Activated naive CD8-positive, alpha-beta T cell treated with anti-CD3 and anti-CD28 coated beads for 36 hours (primary cell): Measurements from ENCODE around the gene ARL8A. TPM values are rescaled to one million over a fixed set of nuclear protein-coding genes. Genes with fewer than 3 reads are reported as not detected.

ENCODE experiments used
- DNase-seq: peaks from one replicate; pipeline ENCODE4 v3.0.0; 2021
- H3K27ac Mint-ChIP-seq: one replicate; pipeline ENCODE4 v1.8.0; 2022; ENCODE audit warnings: mild to moderate bottlenecking, moderate library complexity, mixed read lengths
- H3K27me3 Mint-ChIP-seq: one replicate; pipeline ENCODE4 v1.8.0; 2022; ENCODE audit warnings: mild to moderate bottlenecking, mixed read lengths
- H3K36me3 Mint-ChIP-seq: one replicate; pipeline ENCODE4 v1.8.0; 2021; ENCODE audit warnings: mild to moderate bottlenecking, mixed read lengths
- H3K4me1 Mint-ChIP-seq: one replicate; pipeline ENCODE4 v1.8.0; 2021; ENCODE audit warnings: mixed read lengths
- H3K4me3 Mint-ChIP-seq: one replicate; pipeline ENCODE4 v1.8.0; 2022; ENCODE audit warnings: mild to moderate bottlenecking, moderate library complexity, mixed read lengths
- H3K9me3 Mint-ChIP-seq: one replicate; pipeline ENCODE4 v1.8.0; 2022; ENCODE audit warnings: mixed read lengths
- total RNA-seq, 2 experiments: library from RNA; stranded (reverse); gene quantifications; one replicate each; pipeline ENCODE4 v1.2.3, GENCODE V29; 2021

Gene ARL8A
- total RNA-seq, 2 experiments from 2014 or later: 23.4 to 27.8 TPM

- Mint-ChIP-seq H3K27me3 (no peaks in the 10 kb centered on the region), H3K36me3 (peaks cover 10% of the 10 kb centered on the region), H3K9me3 (no peaks in the 10 kb centered on the region), H3K27ac (peak overlapping the region; percentile 99), H3K4me3 (peak overlapping the region; percentile 79), H3K4me1 (peaks cover 61% of the 10 kb centered on the region)
- peak; percentile 75 for DNase-seq
Measured at GRCh38 chr1:202164271-202165037, 19.9 kb upstream of the ARL8A start.

- Mint-ChIP-seq H3K36me3 (peaks cover 19% of the 10 kb centered on the region), H3K27me3 (no peaks in the 10 kb centered on the region), H3K9me3 (no peaks in the 10 kb centered on the region), H3K4me1 (peaks cover 67% of the 10 kb centered on the region), H3K4me3 (peak overlapping the region; percentile 98), H3K27ac (peak overlapping the region; percentile 99)
- no peak for DNase-seq
Measured at GRCh38 chr1:202163281-202164270, 19.0 kb upstream of the ARL8A start.

DNA sequence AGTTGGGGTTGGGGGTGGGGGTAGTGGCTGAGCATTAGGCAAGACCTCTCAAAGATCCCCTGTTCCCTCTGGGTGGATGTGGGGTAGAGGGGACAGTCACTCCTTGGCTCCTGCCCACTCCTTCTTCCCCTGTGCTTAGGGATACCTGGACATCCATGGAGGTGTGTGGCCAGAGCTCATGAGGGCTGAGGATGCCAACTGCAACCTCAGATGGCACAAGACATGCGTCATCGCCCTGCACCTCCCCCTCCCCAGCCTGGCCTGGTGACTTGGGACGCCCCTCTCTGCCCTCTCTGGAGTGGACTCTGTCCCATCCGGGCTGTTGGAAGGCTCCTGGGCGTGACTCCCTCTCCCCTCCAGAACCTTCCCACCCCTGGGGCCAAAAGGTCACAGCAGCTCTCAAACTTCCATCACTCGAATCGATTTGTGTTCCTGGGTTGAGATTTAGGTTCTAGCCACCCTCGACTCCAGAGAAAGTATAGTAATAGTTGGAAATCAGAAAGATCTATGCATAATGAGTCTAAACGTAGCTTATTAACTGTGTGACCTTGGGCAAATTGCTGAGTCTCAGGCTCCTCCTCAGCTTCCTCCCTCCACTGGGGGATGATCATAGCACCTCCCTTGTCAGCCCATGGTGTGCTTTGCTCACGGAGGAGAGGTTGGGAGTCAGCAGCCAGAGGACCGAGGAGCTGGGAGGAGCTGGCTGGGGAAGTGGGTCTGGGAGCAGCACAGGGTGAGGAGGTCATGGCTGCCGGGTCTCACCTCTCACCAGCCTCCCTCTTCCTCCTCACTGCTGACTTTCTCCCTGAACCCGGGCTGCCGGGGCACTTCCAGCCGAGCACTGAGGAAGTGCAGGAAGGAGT is 18.1 kb upstream of the ARL8A start:
- Mint-ChIP-seq H3K36me3 (peaks cover 27% of the 10 kb centered on the region), H3K9me3 (no peaks in the 10 kb centered on the region), H3K27me3 (no peaks in the 10 kb centered on the region), H3K4me3 (peak overlapping the region; percentile 98), H3K4me1 (peaks cover 72% of the 10 kb centered on the region), H3K27ac (peak overlapping the region; percentile 99)
- peak; percentile 32 for DNase-seq

DNA sequence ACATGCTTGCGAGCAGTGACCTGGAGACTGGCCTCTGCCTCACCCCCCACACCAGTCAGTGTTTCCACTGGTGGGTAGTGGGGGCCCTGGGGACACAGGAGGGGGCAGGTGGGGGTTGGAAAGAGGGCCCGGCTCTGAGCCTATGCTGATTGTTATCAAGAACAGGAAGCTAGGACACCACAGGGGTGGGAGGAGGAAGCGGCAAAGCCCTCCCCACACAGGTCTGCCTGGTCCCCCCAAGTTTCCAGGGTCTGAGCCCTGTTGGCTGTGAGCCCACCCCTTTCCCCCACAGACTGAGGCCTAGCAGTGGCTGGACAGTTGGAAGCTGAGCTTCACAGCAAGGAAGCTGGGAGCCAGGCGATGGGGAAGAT is 17.5 kb upstream of the ARL8A start:
- peak; percentile 80 for DNase-seq
- Mint-ChIP-seq H3K4me1 (peaks cover 74% of the 10 kb centered on the region), H3K4me3 (peak overlapping the region; percentile 98), H3K9me3 (no peaks in the 10 kb centered on the region), H3K36me3 (peaks cover 30% of the 10 kb centered on the region), H3K27ac (peak overlapping the region; percentile 99), H3K27me3 (no peaks in the 10 kb centered on the region)

GRCh38 chr1:202161151-202162046 is 16.9 kb upstream of the ARL8A start:
- DNase-seq: peak; percentile 41
- Mint-ChIP-seq H3K27ac (peak overlapping the region; percentile 99), H3K36me3 (peaks cover 31% of the 10 kb centered on the region), H3K27me3 (no peaks in the 10 kb centered on the region), H3K4me1 (peaks cover 73% of the 10 kb centered on the region), H3K4me3 (peak overlapping the region; percentile 98), H3K9me3 (no peaks in the 10 kb centered on the region)

GRCh38 chr1:202160377-202160940 is 15.9 kb upstream of the ARL8A start, which contains the start of gene PTPN7:
PTPN7 (minus strand) TSS chr1:202160602; CDS start chr1:202159402, 1,200 bp downstream.
- Mint-ChIP-seq H3K36me3 (peaks cover 31% of the 10 kb centered on the region), H3K9me3 (no peaks in the 10 kb centered on the region), H3K27ac (peak within 1 kb of the TSS; percentile 99), H3K27me3 (no peaks in the 10 kb centered on the region), H3K4me3 (peak within 1 kb of the TSS; percentile 98), H3K4me1 (peaks cover 68% of the 10 kb centered on the region)
- DNase-seq: peak; percentile 88

- no peaks in the 10 kb centered on the region for H3K9me3 Mint-ChIP-seq
Measured at GRCh38 chr1:202159534-202160371, 15.2 kb upstream of the ARL8A start.

GRCh38 chr1:202158810-202159533 is 14.4 kb upstream of the ARL8A start:
- peak overlapping the region; percentile 99 for H3K27ac Mint-ChIP-seq
- no peaks in the 10 kb centered on the region for H3K27me3 Mint-ChIP-seq
- peak; percentile 54 for DNase-seq
- H3K36me3 Mint-ChIP-seq: peaks cover 39% of the 10 kb centered on the region
- H3K4me3 Mint-ChIP-seq: peak overlapping the region; percentile 98
- no peaks in the 10 kb centered on the region for H3K9me3 Mint-ChIP-seq
- H3K4me1 Mint-ChIP-seq: peaks cover 59% of the 10 kb centered on the region

More at GRCh38 chr1:202159534-202160371, 15.2 kb upstream of the ARL8A start:
- peaks cover 63% of the 10 kb centered on the region for H3K4me1 Mint-ChIP-seq
- H3K27me3 Mint-ChIP-seq: no peaks in the 10 kb centered on the region
- peaks cover 36% of the 10 kb centered on the region for H3K36me3 Mint-ChIP-seq
- DNase-seq: peak; percentile 77
- H3K27ac Mint-ChIP-seq: peak overlapping the region; percentile 99
- H3K4me3 Mint-ChIP-seq: peak overlapping the region; percentile 98

GRCh38 chr1:202157945-202158344 is 13.4 kb upstream of the ARL8A start:
- DNase-seq: no peak
- Mint-ChIP-seq H3K36me3 (peaks cover 47% of the 10 kb centered on the region), H3K9me3 (no peaks in the 10 kb centered on the region), H3K4me3 (peak overlapping the region; percentile 98), H3K4me1 (peaks cover 57% of the 10 kb centered on the region), H3K27me3 (no peaks in the 10 kb centered on the region), H3K27ac (peak overlapping the region; percentile 43)

- peaks cover 47% of the 10 kb centered on the region for H3K36me3 Mint-ChIP-seq
- peak overlapping the region; percentile 62 for H3K27ac Mint-ChIP-seq
Measured at GRCh38 chr1:202156590-202156989, 12.1 kb upstream of the ARL8A start.

DNA sequence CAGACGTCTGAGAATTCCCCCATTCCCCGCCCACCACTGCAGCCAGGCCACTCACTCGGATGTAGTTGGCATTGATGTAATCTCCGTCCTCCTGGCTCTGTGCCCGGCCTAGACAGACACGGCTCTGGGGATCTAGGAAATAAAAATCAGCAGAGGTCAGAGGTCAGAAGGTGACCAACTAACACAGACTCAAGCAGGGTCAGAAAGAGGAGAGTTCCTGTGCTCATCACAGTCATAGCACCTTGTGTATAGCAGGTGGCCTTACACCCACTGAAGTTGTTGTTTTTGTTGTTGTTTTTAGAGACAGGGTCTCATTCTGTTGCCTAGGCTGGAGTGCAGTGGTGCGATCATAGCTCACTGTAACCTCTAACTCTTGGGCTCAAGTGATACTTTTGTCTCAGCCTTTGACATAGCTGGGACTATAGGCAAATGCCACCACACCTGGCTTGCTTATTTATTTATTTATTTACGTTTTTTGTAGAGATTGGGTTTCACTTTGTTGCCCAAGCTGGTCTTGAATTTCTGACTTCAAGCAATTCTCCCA is 11.0 kb upstream of the ARL8A start:
- no peaks in the 10 kb centered on the region for H3K27me3 Mint-ChIP-seq
- H3K4me3 Mint-ChIP-seq: no peak overlapping the region
- peaks cover 57% of the 10 kb centered on the region for H3K36me3 Mint-ChIP-seq
- no peak for DNase-seq
- H3K4me1 Mint-ChIP-seq: peaks cover 36% of the 10 kb centered on the region
- peak overlapping the region; percentile 23 for H3K27ac Mint-ChIP-seq
- H3K9me3 Mint-ChIP-seq: no peaks in the 10 kb centered on the region

More at GRCh38 chr1:202156590-202156989, 12.1 kb upstream of the ARL8A start:
- Mint-ChIP-seq H3K27me3 (no peaks in the 10 kb centered on the region), H3K9me3 (no peaks in the 10 kb centered on the region), H3K4me3 (peak overlapping the region; percentile 29), H3K4me1 (peaks cover 47% of the 10 kb centered on the region)
- no peak for DNase-seq
